GM12878 (cell line): ENCODE results near the gene MOCOS.

ENCODE experiments used
- CTCF ChIP-seq, 3 experiments: IDR thresholded peaks in 2 of 3; conservative IDR thresholded peaks in 1 of 3; 2 replicates each; pipeline ENCODE4 v1.5.1; 2011; ENCODE audit warnings: low read depth in 3 of 3, low read length in 3 of 3, mild to moderate bottlenecking in 3 of 3, control low read depth in 2 of 3, moderate library complexity in 2 of 3, inconsistent platforms in 1 of 3, mixed read lengths in 1 of 3; ENCODE audit not compliant: control insufficient read depth in 2 of 3, insufficient read depth in 1 of 3; ENCODE audit errors: extremely low read depth in 1 of 3
- POLR2AphosphoS5 ChIP-seq: IDR thresholded peaks from 2 replicates; pipeline ENCODE4 v1.6.1; 2011; ENCODE audit warnings: mild to moderate bottlenecking, low read length, inconsistent platforms
- RELB ChIP-seq: fragments of 450-650 bp; IDR thresholded peaks from 2 replicates; pipeline ENCODE4 v1.6.1; 2017; ENCODE audit warnings: low read depth, mild to moderate bottlenecking, moderate library complexity

GRCh38 chr18:36158266-36158867 is 28.9 kb upstream of the MOCOS start:
- no peak for TF ChIP-seq RELB
- no peak for TF ChIP-seq CTCF (IDR thresholded peaks at IDR 0.05 in 2 of 3, conservative IDR thresholded peaks at IDR 0.05 in 1 of 3; ENCODE audit: control insufficient read depth in 2 of 3, extremely low read depth in 1 of 3, insufficient read depth in 1 of 3, low read depth in 3 of 3, low read length in 3 of 3)
- no peak for TF ChIP-seq POLR2AphosphoS5
